ENCODE results near the gene VAV3.
"Not testable (repeated sequence)": the region's sequence is repeated elsewhere in the genome, so short reads cannot be mapped to it uniquely, and the experiment has no call there.

The VAV3 gene

GRCh38 chr1:107741242-107741641 lies 223.7 kb downstream of the VAV3 start:
- Histone ChIP-seq H3K27me3 (no peaks in the 10 kb centered on the region), H3K27ac (peak overlapping the region; percentile 75), H3K9me3 (peaks cover 7% of the 10 kb centered on the region; the same call in 1 of the 2 replicates), H3K4me3 (no peak overlapping the region), H3K4me2 (peak overlapping the region; percentile 78), H3K9ac (no peak overlapping the region), H3K4me1 (peaks cover 57% of the 10 kb centered on the region), H3K36me3 (peaks cover 65% of the 10 kb centered on the region; the same call in 1 of the 2 replicates), H4K20me1 (no peaks in the 10 kb centered on the region)
- TF ChIP-seq Cebpa-rat (IDR thresholded peaks at IDR 0.05): no peak

- H3K4me2 ChIP-seq: peak overlapping the region; percentile 78
- H3K9me3 ChIP-seq: peaks cover 7% of the 10 kb centered on the region; the same call in 1 of the 2 replicates
- no peak overlapping the region for H3K9ac ChIP-seq
- no peaks in the 10 kb centered on the region for H3K27me3 ChIP-seq
- H3K4me1 ChIP-seq: peaks cover 57% of the 10 kb centered on the region
- H3K36me3 ChIP-seq: peaks cover 63% of the 10 kb centered on the region; the same call in 1 of the 2 replicates
- H3K4me3 ChIP-seq: no peak overlapping the region
- no peaks in the 10 kb centered on the region for H4K20me1 ChIP-seq
- H3K27ac ChIP-seq: peak overlapping the region; percentile 75
- no peak for TF ChIP-seq Cebpa-rat (IDR thresholded peaks at IDR 0.05)
These were observed 224.4 kb downstream of the VAV3 start for GRCh38 chr1:107740579-107740978.

GRCh38 chr1:107739651-107740050 lies 225.3 kb downstream of the VAV3 start:
- Histone ChIP-seq H3K27ac (peak overlapping the region; percentile 75), H3K4me1 (peaks cover 57% of the 10 kb centered on the region)

GRCh38 chr1:107739201-107739600 lies 225.8 kb downstream of the VAV3 start:
- Histone ChIP-seq H3K4me1 (peaks cover 57% of the 10 kb centered on the region), H3K4me2 (peak overlapping the region; percentile 78), H3K4me3 (peak overlapping the region; percentile 25; the same call in 1 of the 2 replicates), H3K9me3 (peaks cover 13% of the 10 kb centered on the region; the same call in 1 of the 2 replicates), H3K9ac (peak overlapping the region; percentile 42; the same call in 1 of the 2 replicates), H3K27me3 (no peaks in the 10 kb centered on the region), H3K36me3 (peaks cover 58% of the 10 kb centered on the region), H4K20me1 (no peaks in the 10 kb centered on the region), H3K27ac (peak overlapping the region; percentile 75)
- TF ChIP-seq Cebpa-rat (IDR thresholded peaks at IDR 0.05): no peak

More at GRCh38 chr1:107739651-107740050, 225.3 kb downstream of the VAV3 start:
- Histone ChIP-seq H3K4me3 (peak overlapping the region; percentile 25; the same call in 1 of the 2 replicates), H3K4me2 (peak overlapping the region; percentile 78), H3K9ac (peak overlapping the region; percentile 42; the same call in 1 of the 2 replicates), H3K36me3 (peaks cover 58% of the 10 kb centered on the region), H3K27me3 (no peaks in the 10 kb centered on the region), H3K9me3 (peaks cover 9% of the 10 kb centered on the region; the same call in 1 of the 2 replicates), H4K20me1 (no peaks in the 10 kb centered on the region)
- no peak for TF ChIP-seq Cebpa-rat (IDR thresholded peaks at IDR 0.05)

GRCh38 chr1:107733401-107733800 lies 231.6 kb downstream of the VAV3 start:
- H3K4me2 ChIP-seq, H4K20me1 ChIP-seq: not testable (repeated sequence)
- peaks cover 22% of the 10 kb centered on the region; the same call in 1 of the 2 replicates for H3K9me3 ChIP-seq

GRCh38 chr1:107727866-107728265 lies 237.1 kb downstream of the VAV3 start:
- Histone ChIP-seq H3K36me3 (peaks cover 74% of the 10 kb centered on the region), H3K27ac (no peak overlapping the region), H3K4me1 (no peaks in the 10 kb centered on the region), H3K9me3 (no peaks in the 10 kb centered on the region), H3K4me3 (no peak overlapping the region), H3K4me2 (no peak overlapping the region), H4K20me1 (no peaks in the 10 kb centered on the region), H3K27me3 (no peaks in the 10 kb centered on the region), H3K9ac (no peak overlapping the region)
- no peak for TF ChIP-seq Cebpa-rat (IDR thresholded peaks at IDR 0.05)

More at GRCh38 chr1:107733401-107733800, 231.6 kb downstream of the VAV3 start:
- H3K27me3 ChIP-seq, H3K4me1 ChIP-seq, H3K9ac ChIP-seq, H3K4me3 ChIP-seq, H3K27ac ChIP-seq: not testable (repeated sequence)
- H3K36me3 ChIP-seq: peaks cover 63% of the 10 kb centered on the region

GRCh38 chr1:107726860-107727259 lies 238.1 kb downstream of the VAV3 start:
- no peak overlapping the region for H3K27ac ChIP-seq
- no peaks in the 10 kb centered on the region for H3K4me1 ChIP-seq
- peaks cover 74% of the 10 kb centered on the region for H3K36me3 ChIP-seq
- TF ChIP-seq Cebpa-rat (IDR thresholded peaks at IDR 0.05): no peak
- no peak overlapping the region for H3K4me2 ChIP-seq
- no peaks in the 10 kb centered on the region for H4K20me1 ChIP-seq
- H3K9me3 ChIP-seq: no peaks in the 10 kb centered on the region
- H3K9ac ChIP-seq: no peak overlapping the region
- H3K27me3 ChIP-seq: no peaks in the 10 kb centered on the region
- no peak overlapping the region for H3K4me3 ChIP-seq

- H3K9me3 ChIP-seq: peaks cover 16% of the 10 kb centered on the region; the same call in 1 of the 2 replicates
- no peaks in the 10 kb centered on the region for H3K4me1 ChIP-seq
- no peak overlapping the region for H3K9ac ChIP-seq
- H3K4me3 ChIP-seq: no peak overlapping the region
- no peak overlapping the region for H3K27ac ChIP-seq
- no peaks in the 10 kb centered on the region for H4K20me1 ChIP-seq
- peaks cover 89% of the 10 kb centered on the region for H3K36me3 ChIP-seq
- H3K27me3 ChIP-seq: no peaks in the 10 kb centered on the region
- no peak for TF ChIP-seq Cebpa-rat (IDR thresholded peaks at IDR 0.05)
- no peak overlapping the region for H3K4me2 ChIP-seq
These were observed 240.3 kb downstream of the VAV3 start for GRCh38 chr1:107724648-107725047.

GRCh38 chr1:107720210-107720609 lies 244.8 kb downstream of the VAV3 start:
- not testable (repeated sequence) for H3K4me2 ChIP-seq, H3K27me3 ChIP-seq, H3K9ac ChIP-seq, H4K20me1 ChIP-seq, H3K4me3 ChIP-seq, H3K4me1 ChIP-seq, H3K27ac ChIP-seq
- Histone ChIP-seq H3K9me3 (peaks cover 16% of the 10 kb centered on the region; the same call in 1 of the 2 replicates), H3K36me3 (peaks cover 59% of the 10 kb centered on the region)

GRCh38 chr1:107710005-107710404 lies 255.0 kb downstream of the VAV3 start:
- no peaks in the 10 kb centered on the region for H3K27me3 ChIP-seq
- peaks cover 48% of the 10 kb centered on the region for H3K36me3 ChIP-seq
- H3K9me3 ChIP-seq: peaks cover 19% of the 10 kb centered on the region
- no peak overlapping the region for H3K27ac ChIP-seq
- H3K4me3 ChIP-seq: no peak overlapping the region
- H3K9ac ChIP-seq: no peak overlapping the region
- H3K4me2 ChIP-seq: no peak overlapping the region
- peaks cover 5% of the 10 kb centered on the region; the same call in 1 of the 2 replicates for H3K4me1 ChIP-seq
- H4K20me1 ChIP-seq: no peaks in the 10 kb centered on the region
- TF ChIP-seq Cebpa-rat (IDR thresholded peaks at IDR 0.05): no peak
